Cardiac muscle cell (in vitro differentiated cells and primary cell): ENCODE measurements around the gene NTRK3. TPM values are rescaled to one million over a fixed set of nuclear protein-coding genes. Genes with fewer than 3 reads are reported as not detected.

Experiments
- DNase-seq, 2 donors: peaks; one replicate each; pipeline versions ENCODE4 v3.0.0 to v3.0.0-alpha.2; 2010 to 2017; ENCODE audit warnings: low read depth in 1 of 2, low spot score in 1 of 2
- H3K27ac ChIP-seq: fragments of 200-600 bp; sonication (generic); 2 replicates; pipeline ENCODE4 v1.5.1; 2016
- H3K27me3 ChIP-seq: fragments of 200-600 bp; sonication (generic); 2 replicates; pipeline ENCODE4 v1.6.0; 2016; ENCODE audit warnings: control low read depth
- H3K36me3 ChIP-seq: fragments of 200-600 bp; sonication (generic); 2 replicates; pipeline ENCODE4 v1.5.1; 2016; ENCODE audit warnings: control low read depth
- H3K4me1 ChIP-seq: fragments of 200-600 bp; sonication (generic); 2 replicates; pipeline ENCODE4 v1.8.1; 2017; ENCODE audit warnings: low read depth, mild to moderate bottlenecking, mixed run types
- H3K4me3 ChIP-seq: fragments of 200-600 bp; sonication (generic); 2 replicates; pipeline ENCODE4 v1.5.1; 2016; ENCODE audit warnings: mild to moderate bottlenecking
- H3K9me3 ChIP-seq: fragments of 200-600 bp; sonication (generic); 2 replicates; pipeline ENCODE4 v1.5.1; 2017; ENCODE audit warnings: low read depth, mild to moderate bottlenecking, control low read depth
- CTCF ChIP-seq: IDR thresholded peaks from 2 replicates; pipeline ENCODE4 v1.5.1; 2012; ENCODE audit warnings: low read depth, mild to moderate bottlenecking, low read length
- polyA plus RNA-seq: library from polyadenylated mRNA; unstranded; fragments of >200 nt; fragmentation: Nextera tagmentation; extraction: Ambion mirVana; gene quantifications from 2 replicates; pipeline ENCODE4 v1.2.1, GENCODE V29; 2016
- total RNA-seq: library from RNA; depleted of rRNA; stranded (reverse); fragments of >200 nt; gene quantifications from 2 replicates; pipeline ENCODE4 v1.2.3, GENCODE V29; 2016

Gene NTRK3
- total and polyA plus RNA-seq, 2 experiments from 2014 or later: 3.3 to 6.2 TPM

- Histone ChIP-seq H3K4me1 (peaks cover 12% of the 10 kb centered on the region), H3K27me3 (no peaks in the 10 kb centered on the region), H3K27ac (no peak overlapping the region), H3K36me3 (no peaks in the 10 kb centered on the region), H3K4me3 (no peak overlapping the region), H3K9me3 (no peaks in the 10 kb centered on the region)
- DNase-seq: no peak
- no peak for TF ChIP-seq CTCF
Measured at GRCh38 chr15:88190232-88190631, 66.3 kb downstream of the NTRK3 start.

- H3K4me1 ChIP-seq: peaks cover 12% of the 10 kb centered on the region
- no peaks in the 10 kb centered on the region for H3K27me3 ChIP-seq
- DNase-seq: peak in 1 of 2 donors; percentile 20
- no peaks in the 10 kb centered on the region for H3K9me3 ChIP-seq
- H3K27ac ChIP-seq: no peak overlapping the region
- no peak for TF ChIP-seq CTCF
- no peak overlapping the region for H3K4me3 ChIP-seq
- no peaks in the 10 kb centered on the region for H3K36me3 ChIP-seq
Measured at GRCh38 chr15:88188300-88188699, 68.2 kb downstream of the NTRK3 start.

GRCh38 chr15:88187195-88187594 lies 69.3 kb downstream of the NTRK3 start:
- peak in 1 of 2 donors; percentile 6 for DNase-seq
- H3K36me3 ChIP-seq: no peaks in the 10 kb centered on the region
- H3K4me3 ChIP-seq: no peak overlapping the region
- no peaks in the 10 kb centered on the region for H3K9me3 ChIP-seq
- no peak overlapping the region for H3K27ac ChIP-seq
- no peaks in the 10 kb centered on the region for H3K27me3 ChIP-seq
- H3K4me1 ChIP-seq: peaks cover 12% of the 10 kb centered on the region
- no peak for TF ChIP-seq CTCF

- no peaks in the 10 kb centered on the region for H3K27me3 ChIP-seq
- H3K9me3 ChIP-seq: no peaks in the 10 kb centered on the region
- H3K4me1 ChIP-seq: peaks cover 12% of the 10 kb centered on the region
- no peak for TF ChIP-seq CTCF
- H3K36me3 ChIP-seq: no peaks in the 10 kb centered on the region
- H3K4me3 ChIP-seq: no peak overlapping the region
- H3K27ac ChIP-seq: no peak overlapping the region
- no peak for DNase-seq
Measured at GRCh38 chr15:88185584-88185983, 71.0 kb downstream of the NTRK3 start.

GRCh38 chr15:88181613-88182012 lies 74.9 kb downstream of the NTRK3 start:
- TF ChIP-seq CTCF: no peak
- no peak for DNase-seq
- H3K4me3 ChIP-seq: no peak overlapping the region
- H3K4me1 ChIP-seq: peaks cover 5% of the 10 kb centered on the region
- H3K27ac ChIP-seq: no peak overlapping the region
- H3K9me3 ChIP-seq: no peaks in the 10 kb centered on the region
- H3K27me3 ChIP-seq: no peaks in the 10 kb centered on the region
- H3K36me3 ChIP-seq: no peaks in the 10 kb centered on the region

GRCh38 chr15:88179562-88179961 lies 77.0 kb downstream of the NTRK3 start:
- no peaks in the 10 kb centered on the region for H3K36me3 ChIP-seq
- no peaks in the 10 kb centered on the region for H3K9me3 ChIP-seq
- no peak overlapping the region for H3K27ac ChIP-seq
- DNase-seq: no peak
- no peak for TF ChIP-seq CTCF
- peaks cover 6% of the 10 kb centered on the region for H3K4me1 ChIP-seq
- H3K4me3 ChIP-seq: no peak overlapping the region
- no peaks in the 10 kb centered on the region for H3K27me3 ChIP-seq
